Upper lobe of right lung (tissue), 1 donor: ENCODE results near the gene RASSF7. TPM values are rescaled to one million over a fixed set of nuclear protein-coding genes. Genes with fewer than 3 reads are reported as not detected.

Source experiments
- ATAC-seq: fragments of 200-7000 bp; cut with Tn5 transposase; one replicate; pipeline ENCODE4 v1.9.1; 2020; ENCODE audit warnings: mild to moderate bottlenecking, moderate library complexity
- DNase-seq: peaks from one replicate; pipeline ENCODE4 v3.0.0-alpha.2; 2020
- H3K27ac ChIP-seq: fragments of 200-600 bp; one replicate; pipeline ENCODE4 v1.8.0; 2022
- H3K27me3 ChIP-seq: fragments of 200-600 bp; one replicate; pipeline ENCODE4 v1.8.0; 2022; ENCODE audit warnings: mild to moderate bottlenecking
- H3K36me3 ChIP-seq: fragments of 200-600 bp; one replicate; pipeline ENCODE4 v1.8.0; 2022
- H3K4me1 ChIP-seq: fragments of 200-600 bp; one replicate; pipeline ENCODE4 v1.8.0; 2022
- H3K4me3 ChIP-seq: fragments of 200-600 bp; one replicate; pipeline ENCODE4 v1.8.0; 2022; ENCODE audit warnings: mild to moderate bottlenecking
- H3K9me3 ChIP-seq: fragments of 200-600 bp; one replicate; pipeline ENCODE4 v1.8.0; 2022
- intact Hi-C: fragments of 100-400 bp; cut with DNase I; formaldehyde crosslinking; loops from one replicate; pipeline ENCODE4 v1.11.0; 2022
- total RNA-seq: library from RNA; stranded (reverse); fragmentation: NEBNext Ultra II Directional; extraction: Animal tissue kit (Norgen Biotek cat#: 25700); gene quantifications from one replicate; pipeline ENCODE4 v1.2.1, GENCODE V29; 2021
- TF ChIP-seq, protein P1 (sequence below): fragments of 200-600 bp; IDR thresholded peaks from one replicate; pipeline ENCODE4 v1.8.0; 2022; ENCODE audit warnings: antibody characterized with exemption
- donor health status: DM: no; HTN: yes; CAD: no; lungs with severe emphysema.

The RASSF7 gene
- total RNA-seq, 1 donor from 2014 or later: 76.7 TPM

DNA sequence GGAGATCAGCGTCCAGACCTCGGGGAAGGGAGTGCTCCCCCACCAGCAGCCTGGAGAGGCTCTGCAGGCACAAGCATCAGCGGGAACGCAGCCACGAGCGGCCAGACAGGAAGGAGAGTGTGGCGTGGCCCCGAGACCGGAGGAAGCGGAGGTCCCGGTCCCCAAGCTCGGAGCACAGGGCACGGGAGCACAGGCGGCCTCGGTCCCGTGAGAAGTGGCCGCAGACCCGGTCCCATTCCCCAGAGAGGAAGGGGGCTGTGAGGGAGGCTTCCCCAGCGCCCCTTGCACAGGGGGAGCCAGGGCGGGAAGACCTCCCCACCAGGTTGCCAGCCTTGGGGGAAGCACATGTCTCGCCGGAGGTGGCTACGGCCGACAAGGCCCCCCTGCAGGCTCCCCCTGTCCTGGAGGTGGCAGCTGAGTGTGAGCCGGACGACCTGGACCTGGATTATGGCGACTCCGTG, 48.1 kb downstream of the RASSF7 start:
- intact Hi-C loops: no loop called here

DNA sequence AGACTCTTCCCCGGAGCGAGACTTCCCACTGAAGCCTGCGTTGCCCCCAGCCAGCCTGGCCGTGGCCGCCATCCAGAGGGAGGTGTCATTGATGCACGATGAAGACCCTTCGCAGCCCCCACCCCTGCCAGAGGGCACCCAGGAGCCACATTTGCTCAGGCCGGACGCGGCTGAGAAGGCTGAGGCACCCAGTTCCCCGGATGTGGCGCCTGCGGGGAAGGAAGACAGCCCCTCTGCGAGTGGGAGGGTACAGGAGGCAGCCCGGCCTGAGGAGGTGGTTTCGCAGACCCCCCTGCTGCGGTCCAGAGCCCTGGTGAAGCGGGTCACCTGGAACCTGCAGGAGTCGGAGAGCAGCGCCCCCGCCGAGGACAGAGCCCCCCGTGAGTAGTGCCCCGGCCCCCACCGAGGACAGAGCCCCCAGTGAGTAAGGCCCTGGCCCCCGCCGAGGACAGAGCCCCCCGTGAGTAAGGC, 48.6 kb downstream of the RASSF7 start:
- peaks cover 12% of the 10 kb centered on the region for H3K4me1 ChIP-seq
- DNase-seq (peak; percentile 63), ATAC-seq (no peak)
- no peaks in the 10 kb centered on the region for H3K27me3 ChIP-seq
- TF ChIP-seq, protein P1, sequence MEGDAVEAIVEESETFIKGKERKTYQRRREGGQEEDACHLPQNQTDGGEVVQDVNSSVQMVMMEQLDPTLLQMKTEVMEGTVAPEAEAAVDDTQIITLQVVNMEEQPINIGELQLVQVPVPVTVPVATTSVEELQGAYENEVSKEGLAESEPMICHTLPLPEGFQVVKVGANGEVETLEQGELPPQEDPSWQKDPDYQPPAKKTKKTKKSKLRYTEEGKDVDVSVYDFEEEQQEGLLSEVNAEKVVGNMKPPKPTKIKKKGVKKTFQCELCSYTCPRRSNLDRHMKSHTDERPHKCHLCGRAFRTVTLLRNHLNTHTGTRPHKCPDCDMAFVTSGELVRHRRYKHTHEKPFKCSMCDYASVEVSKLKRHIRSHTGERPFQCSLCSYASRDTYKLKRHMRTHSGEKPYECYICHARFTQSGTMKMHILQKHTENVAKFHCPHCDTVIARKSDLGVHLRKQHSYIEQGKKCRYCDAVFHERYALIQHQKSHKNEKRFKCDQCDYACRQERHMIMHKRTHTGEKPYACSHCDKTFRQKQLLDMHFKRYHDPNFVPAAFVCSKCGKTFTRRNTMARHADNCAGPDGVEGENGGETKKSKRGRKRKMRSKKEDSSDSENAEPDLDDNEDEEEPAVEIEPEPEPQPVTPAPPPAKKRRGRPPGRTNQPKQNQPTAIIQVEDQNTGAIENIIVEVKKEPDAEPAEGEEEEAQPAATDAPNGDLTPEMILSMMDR: no peak
- intact Hi-C loops: no loop called here
- no peak overlapping the region for H3K4me3 ChIP-seq
- H3K27ac ChIP-seq: no peak overlapping the region
- peaks cover 90% of the 10 kb centered on the region for H3K36me3 ChIP-seq
- no peaks in the 10 kb centered on the region for H3K9me3 ChIP-seq

More for the DNA sequence above, 48.1 kb downstream of the RASSF7 start:
- Histone ChIP-seq H3K27ac (no peak overlapping the region), H3K9me3 (no peaks in the 10 kb centered on the region), H3K4me3 (no peak overlapping the region), H3K36me3 (peaks cover 96% of the 10 kb centered on the region), H3K4me1 (peaks cover 6% of the 10 kb centered on the region), H3K27me3 (no peaks in the 10 kb centered on the region)
- TF ChIP-seq, protein P1: no peak
- ATAC-seq (no peak), DNase-seq (peak; percentile 65)

DNA sequence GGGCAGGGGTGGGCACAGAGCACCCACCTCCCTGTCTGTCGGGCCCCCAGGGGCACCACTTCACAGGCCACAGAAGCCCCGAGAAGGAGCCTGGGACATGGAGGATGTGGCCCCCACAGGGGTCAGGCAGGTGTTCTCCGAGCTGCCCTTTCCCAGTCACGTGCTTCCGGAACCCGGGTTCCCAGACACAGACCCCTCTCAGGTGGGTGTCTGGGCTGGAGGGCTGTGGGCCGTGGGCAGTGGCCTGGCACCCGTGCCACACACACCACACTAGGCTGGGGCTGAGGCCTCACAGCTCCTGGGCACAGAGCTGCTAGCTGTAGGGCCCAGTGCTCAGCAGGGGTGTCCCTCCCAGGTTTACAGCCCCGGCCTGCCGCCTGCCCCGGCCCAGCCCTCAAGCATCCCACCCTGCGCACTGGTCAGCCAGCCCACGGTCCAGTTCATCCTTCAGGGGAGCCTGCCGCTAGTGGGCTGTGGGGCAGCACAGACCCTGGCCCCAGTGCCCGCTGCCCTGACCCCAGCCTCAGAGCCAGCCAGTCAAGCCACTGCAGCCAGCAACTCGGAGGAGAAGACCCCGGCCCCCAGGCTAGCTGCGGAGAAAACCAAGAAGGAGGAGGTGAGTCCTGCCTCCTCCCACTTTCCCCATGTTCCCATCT, 49.5 kb downstream of the RASSF7 start:
- H3K4me1 ChIP-seq: peaks cover 21% of the 10 kb centered on the region
- H3K36me3 ChIP-seq: peaks cover 81% of the 10 kb centered on the region
- H3K9me3 ChIP-seq: no peaks in the 10 kb centered on the region
- H3K27ac ChIP-seq: no peak overlapping the region
- TF ChIP-seq, protein P1: no peak
- H3K27me3 ChIP-seq: no peaks in the 10 kb centered on the region
- peak; percentile 62 for DNase-seq
- ATAC-seq: no peak
- no peak overlapping the region for H3K4me3 ChIP-seq
- intact Hi-C loops: no loop called here

DNA sequence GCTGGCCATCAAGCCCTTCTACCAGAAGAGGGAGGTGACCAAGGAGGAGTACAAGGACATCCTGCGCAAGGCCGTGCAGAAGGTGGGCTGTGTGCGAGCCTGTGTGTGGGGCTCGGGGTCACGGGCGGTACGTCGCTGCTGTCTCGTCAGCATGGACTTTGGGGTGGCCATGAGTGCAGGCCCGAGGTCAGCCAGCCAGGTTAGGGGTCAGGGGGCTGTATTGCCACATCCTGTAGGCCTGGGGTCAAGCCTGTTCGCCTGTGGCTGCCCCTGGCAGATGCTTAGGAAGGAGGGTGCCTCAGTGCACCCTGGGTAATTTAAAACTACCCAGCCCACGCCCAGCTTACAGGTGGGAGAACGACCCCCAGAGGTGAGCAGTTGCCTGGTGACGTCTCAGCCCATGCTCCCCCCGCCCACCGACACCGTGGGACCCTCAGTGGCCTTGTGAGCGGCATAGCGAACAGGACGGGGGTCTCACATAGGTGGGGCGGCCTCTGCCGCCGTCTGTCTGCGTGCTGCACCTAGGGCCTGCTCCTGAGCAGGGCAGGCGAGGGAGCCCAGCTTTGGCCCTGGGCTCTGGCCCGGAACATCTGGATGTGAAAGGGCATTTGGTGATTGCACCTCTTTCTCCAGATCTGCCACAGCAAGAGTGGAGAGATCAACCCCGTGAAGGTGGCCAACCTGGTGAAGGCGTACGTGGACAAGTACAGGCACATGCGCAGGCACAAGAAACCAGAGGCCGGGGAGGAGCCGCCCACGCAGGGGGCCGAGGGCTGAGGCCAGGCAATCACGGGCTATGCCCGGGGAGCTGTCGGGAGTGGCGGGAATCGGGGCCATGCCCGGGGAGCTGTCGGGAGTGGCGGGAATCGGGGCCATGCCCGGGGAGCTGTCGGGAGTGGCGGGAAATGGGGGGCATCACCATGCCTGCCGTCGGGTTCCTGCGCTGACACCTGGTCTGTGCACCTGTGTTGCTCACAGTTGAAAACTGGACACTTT, 50.5 kb downstream of the RASSF7 start:
- Histone ChIP-seq H3K4me3 (no peak overlapping the region), H3K27ac (no peak overlapping the region), H3K36me3 (peaks cover 71% of the 10 kb centered on the region), H3K27me3 (no peaks in the 10 kb centered on the region), H3K9me3 (no peaks in the 10 kb centered on the region), H3K4me1 (peaks cover 25% of the 10 kb centered on the region)
- DNase-seq: peak; percentile 68
- intact Hi-C loops: no loop called here
- ATAC-seq: no peak
- TF ChIP-seq, protein P1: no peak

DNA sequence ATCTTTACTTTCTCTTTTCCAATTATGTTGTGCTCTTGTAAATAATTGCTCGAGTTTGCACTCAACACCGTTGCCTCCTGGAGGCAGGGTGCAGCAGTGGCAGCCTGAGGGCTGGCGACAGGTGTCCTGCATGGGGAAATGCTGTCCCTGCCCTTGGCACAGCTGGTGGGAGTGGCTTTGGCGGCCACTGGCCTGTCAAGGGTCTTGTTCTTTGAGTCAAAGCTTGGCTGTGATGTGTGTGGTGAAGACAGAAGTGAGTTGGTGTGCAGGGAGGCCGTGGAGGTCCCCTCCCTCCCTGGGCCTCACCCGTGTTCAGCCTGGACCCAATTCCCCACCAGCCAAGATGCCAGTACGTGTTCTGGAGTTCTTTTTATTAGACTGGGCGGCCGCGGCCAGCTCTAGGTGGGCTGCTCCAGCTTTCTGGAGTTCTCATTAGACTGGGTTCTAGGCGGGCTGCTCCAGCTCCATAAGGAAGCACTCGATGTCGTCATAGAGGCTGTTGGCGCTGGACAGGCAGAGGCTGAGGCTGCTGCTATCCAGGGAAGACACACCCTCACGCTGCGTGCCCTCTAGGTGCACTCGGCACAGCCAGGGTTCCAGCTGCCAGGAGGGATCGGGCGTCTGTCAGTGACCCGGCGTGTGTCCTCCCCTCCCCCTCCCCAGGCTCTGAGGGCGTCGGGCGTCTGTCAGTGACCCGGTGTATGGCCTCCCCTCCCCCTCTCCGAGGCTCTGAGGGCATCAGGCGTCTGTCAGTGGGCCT, 51.6 kb downstream of the RASSF7 start:
- TF ChIP-seq, protein P1: no peak
- peaks cover 28% of the 10 kb centered on the region for H3K4me1 ChIP-seq
- peaks cover 60% of the 10 kb centered on the region for H3K36me3 ChIP-seq
- ATAC-seq (no peak), DNase-seq (peak; percentile 68)
- H3K4me3 ChIP-seq: no peak overlapping the region
- no peaks in the 10 kb centered on the region for H3K27me3 ChIP-seq
- intact Hi-C loops: no loop called here
- no peaks in the 10 kb centered on the region for H3K9me3 ChIP-seq
- peak overlapping the region; percentile 36 for H3K27ac ChIP-seq
